Keratinocyte (primary cell): ENCODE results near the gene GPR157. TPM values are rescaled to one million over a fixed set of nuclear protein-coding genes. Genes with fewer than 3 reads are reported as not detected.

ENCODE experiments used
- DNase-seq: peaks from one replicate; pipeline ENCODE4 v3.0.0-alpha.2; 2011; ENCODE audit warnings: low read depth, missing footprints, low spot score
- FAIRE-seq: peaks from 2 replicates; lab custom pipeline; 2011; peaks lifted over from hg19 to GRCh38; lab: Jason Lieb, UNC
- H2AFZ ChIP-seq: 2 replicates; pipeline ENCODE4 v1.6.0; 2012; ENCODE audit warnings: low read length, control low read depth, inconsistent platforms; ENCODE audit not compliant: control insufficient read depth
- H3K27ac ChIP-seq: 2 replicates; pipeline ENCODE4 v1.5.1; 2011; ENCODE audit warnings: low read length; ENCODE audit not compliant: control insufficient read depth, insufficient read depth
- H3K27me3 ChIP-seq: 3 replicates; pipeline ENCODE4 v1.6.0; 2011; ENCODE audit warnings: low read length; ENCODE audit not compliant: control insufficient read depth, insufficient read depth; ENCODE audit errors: extremely low read depth
- H3K36me3 ChIP-seq, 2 experiments: 2 replicates in 1 of 2; 3 replicates in 1 of 2; pipeline ENCODE4 v1.5.1; 2011; ENCODE audit warnings: low read length in 2 of 2, mild to moderate bottlenecking in 1 of 2; ENCODE audit not compliant: control insufficient read depth in 2 of 2, insufficient read depth in 2 of 2; ENCODE audit errors: extremely low read depth in 1 of 2
- H3K4me1 ChIP-seq: 3 replicates; pipeline ENCODE4 v1.5.1; 2011; ENCODE audit warnings: low read length; ENCODE audit not compliant: control insufficient read depth, insufficient read depth; ENCODE audit errors: extremely low read depth
- H3K4me2 ChIP-seq: 3 replicates; pipeline ENCODE4 v1.6.0; 2011; ENCODE audit warnings: low read depth, low read length; ENCODE audit not compliant: control insufficient read depth, insufficient read depth; ENCODE audit errors: extremely low read depth
- H3K4me3 ChIP-seq, 3 experiments: fragments of 200-600 bp in 1 of 3; sonication (generic) in 1 of 3; 2 replicates in 2 of 3; 3 replicates in 1 of 3; pipeline ENCODE4 v1.5.1; 2011 to 2016; ENCODE audit warnings: low read length in 3 of 3, mild to moderate bottlenecking in 3 of 3, control low read depth in 2 of 3, inconsistent platforms in 1 of 3, low read depth in 1 of 3, mixed read lengths in 1 of 3, mixed run types in 1 of 3, moderate library complexity in 1 of 3; ENCODE audit not compliant: control insufficient read depth in 2 of 3, insufficient read depth in 2 of 3; ENCODE audit errors: extremely low read depth in 1 of 3
- H3K79me2 ChIP-seq: 2 replicates; pipeline ENCODE4 v1.6.0; 2012; ENCODE audit warnings: low read length; ENCODE audit not compliant: control insufficient read depth, insufficient read depth
- H3K9ac ChIP-seq: 3 replicates; pipeline ENCODE4 v1.6.0; 2011; ENCODE audit warnings: low read length; ENCODE audit not compliant: control insufficient read depth, insufficient read depth; ENCODE audit errors: extremely low read depth
- H3K9me1 ChIP-seq: 3 replicates; pipeline ENCODE4 v1.6.0; 2011; ENCODE audit warnings: low read length; ENCODE audit not compliant: control insufficient read depth, insufficient read depth; ENCODE audit errors: extremely low read depth
- H3K9me3 ChIP-seq: 2 replicates; pipeline ENCODE4 v1.5.1; 2012; ENCODE audit warnings: low read depth, low read length; ENCODE audit not compliant: control insufficient read depth
- H4K20me1 ChIP-seq: 3 replicates; pipeline ENCODE4 v1.6.0; 2011; ENCODE audit warnings: low read length; ENCODE audit not compliant: control insufficient read depth, insufficient read depth; ENCODE audit errors: extremely low read depth
- CTCF ChIP-seq, 3 experiments: IDR thresholded peaks in 1 of 3; conservative IDR thresholded peaks in 1 of 3; optimal IDR thresholded peaks in 1 of 3; 2 replicates in 2 of 3; 3 replicates in 1 of 3; pipeline versions ENCODE3 to v1.5.1; 2011; ENCODE audit warnings: low read length in 3 of 3, mild to moderate bottlenecking in 3 of 3, moderate library complexity in 2 of 3, control low read depth in 1 of 3, inconsistent platforms in 1 of 3; ENCODE audit not compliant: insufficient read depth in 2 of 3; ENCODE audit errors: extremely low read depth in 1 of 3
- EZH2 ChIP-seq: IDR thresholded peaks from one replicate; pipeline ENCODE4 v1.6.1; 2012; ENCODE audit warnings: inconsistent platforms, mild to moderate bottlenecking, low read length, moderate library complexity
- dilution Hi-C: fragments of 300-500 bp; cut with MboI; formaldehyde crosslinking; loops from one replicate; pipeline ENCODE4 v1.7.0; 2020; ENCODE audit warnings: low sequenced_read_pairs; ENCODE audit not compliant: extremely low pct_ligation_motif_present
- polyA plus RNA-seq, 5 experiments: library from polyadenylated mRNA; depleted of rRNA in 3 of 5; stranded (reverse) in 3 of 5; stranded (forward) in 1 of 5; unstranded in 1 of 5; fragments of >200 nt; gene quantifications; 1 replicate in 1 of 5; 2 replicates in 3 of 5; 3 replicates in 1 of 5; pipeline versions ENCODE4 v1.2.1 to v1.2.3, GENCODE V29; 2011 to 2012; ENCODE audit warnings: missing spikeins in 2 of 5, low read depth in 1 of 5, low replicate concordance in 1 of 5

GPR157 gene
- polyA plus RNA-seq, 1 donor (not counting 4 experiments of a cell fraction or from before 2014, with no cell fraction given) = 6.5 TPM

GRCh38 chr1:9161342-9161741 is 32.4 kb upstream of the GPR157 start:
- peaks cover 19% of the 10 kb centered on the region for H4K20me1 ChIP-seq
- peaks cover 0 to 1% of the 10 kb centered on the region in 2 experiments for H3K36me3 ChIP-seq
- peaks cover 77% of the 10 kb centered on the region for H3K79me2 ChIP-seq
- dilution Hi-C loops = no loop called here
- H3K9me3 ChIP-seq = no peaks in the 10 kb centered on the region
- no peaks in the 10 kb centered on the region for H3K27me3 ChIP-seq
- no peak overlapping the region for H3K4me3 ChIP-seq
- H3K9me1 ChIP-seq = peaks cover 6% of the 10 kb centered on the region
- no peak overlapping the region for H2AFZ ChIP-seq
- no peak for TF ChIP-seq CTCF (optimal IDR thresholded peaks at IDR 0.05 in 1 of 3, IDR thresholded peaks at IDR 0.05 in 1 of 3, conservative IDR thresholded peaks at IDR 0.05 in 1 of 3; ENCODE audit: extremely low read depth in 1 of 3, insufficient read depth in 2 of 3, low read length in 3 of 3)
- TF ChIP-seq EZH2 = no peak
- DNase-seq (no peak), FAIRE-seq (no peak)
- no peak overlapping the region for H3K9ac ChIP-seq
- H3K27ac ChIP-seq = no peak overlapping the region
- peaks cover 24% of the 10 kb centered on the region for H3K4me1 ChIP-seq
- no peak overlapping the region for H3K4me2 ChIP-seq

DNA sequence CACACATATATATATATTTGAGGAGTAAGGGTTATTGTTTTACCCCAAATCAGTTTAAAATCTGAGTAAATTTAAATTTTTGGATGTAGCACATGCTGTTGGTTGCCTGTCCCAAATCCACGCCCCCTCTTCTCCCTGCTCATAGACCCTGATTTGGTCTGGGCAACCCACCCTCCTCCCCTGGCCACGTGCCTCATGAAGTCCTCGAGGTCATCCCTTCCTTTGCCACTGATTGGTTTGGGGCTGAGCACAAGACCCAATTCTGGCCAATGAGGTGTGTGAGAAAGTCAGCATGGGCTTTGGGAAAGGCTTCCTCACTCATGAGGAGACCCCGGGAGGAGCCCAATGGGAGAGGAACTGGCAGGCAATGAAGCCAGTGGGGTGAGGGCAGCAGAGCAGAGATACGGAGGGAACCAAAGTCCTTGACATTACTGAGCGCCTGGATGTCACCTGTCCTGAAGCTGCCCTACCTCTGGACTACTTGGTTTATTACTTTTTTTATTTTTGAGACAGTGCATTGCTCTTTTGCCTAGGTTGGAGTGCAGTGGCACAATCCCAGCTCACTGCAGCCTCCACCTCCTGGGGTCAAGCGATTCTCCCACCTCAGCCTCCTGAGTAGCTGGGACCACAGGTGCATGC is 31.3 kb upstream of the GPR157 start:
- Histone ChIP-seq H3K4me1 (peaks cover 24% of the 10 kb centered on the region), H4K20me1 (peaks cover 19% of the 10 kb centered on the region), H3K27ac (no peak overlapping the region), H3K9ac (no peak overlapping the region), H3K27me3 (no peaks in the 10 kb centered on the region), H2AFZ (no peak overlapping the region), H3K79me2 (peaks cover 78% of the 10 kb centered on the region), H3K4me2 (no peak overlapping the region), H3K4me3 (no peak overlapping the region), H3K9me3 (no peaks in the 10 kb centered on the region), H3K9me1 (peaks cover 6% of the 10 kb centered on the region), H3K36me3 (peaks cover 0 to 1% of the 10 kb centered on the region in 2 experiments)
- dilution Hi-C loops = no loop called here
- DNase-seq (no peak), FAIRE-seq (no peak)
- TF ChIP-seq CTCF (optimal IDR thresholded peaks at IDR 0.05 in 1 of 3, IDR thresholded peaks at IDR 0.05 in 1 of 3, conservative IDR thresholded peaks at IDR 0.05 in 1 of 3; ENCODE audit: extremely low read depth in 1 of 3, insufficient read depth in 2 of 3, low read length in 3 of 3) (no peak), EZH2 (no peak)
